ENCODE data around the gene CTNNA1.

CTNNA1 gene

DNA sequence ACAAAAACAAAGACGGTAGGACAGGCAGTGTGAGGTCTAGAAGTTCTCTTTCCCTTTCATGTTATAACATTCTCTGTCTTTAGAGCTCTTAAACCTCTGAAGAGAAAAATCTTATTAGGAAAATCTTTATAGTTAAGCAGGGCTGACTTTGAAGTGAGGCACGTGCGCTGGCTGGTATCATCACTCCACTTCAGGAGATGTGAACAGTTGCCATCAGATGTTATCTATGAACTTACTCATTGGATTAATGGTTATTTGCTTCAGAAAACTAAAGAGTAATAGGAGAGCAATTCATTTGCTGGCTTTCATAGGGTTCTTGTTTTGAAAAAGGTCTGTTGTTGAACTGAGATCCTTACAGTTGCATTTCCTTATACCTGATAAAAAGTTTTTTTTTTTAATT, 96.2 kb downstream of the CTNNA1 start:
- Histone ChIP-seq H3K27ac (peak overlapping the region in 1 of 2 donors; percentile 7), H3K27me3 (no peaks in the 10 kb centered on the region), H3K36me3 (no peaks in the 10 kb centered on the region), H3K4me3 (no peak overlapping the region), H3K9me3 (no peaks in the 10 kb centered on the region), H3K4me1 (peaks cover 0 to 78% (median 40%) of the 10 kb centered on the region in 4 donors)
- DNase-seq: no peak
- intact Hi-C loops (cut with DNase I; ENCODE audit: low total_unique reads): no loop called here
- TF ChIP-seq, protein P1, sequence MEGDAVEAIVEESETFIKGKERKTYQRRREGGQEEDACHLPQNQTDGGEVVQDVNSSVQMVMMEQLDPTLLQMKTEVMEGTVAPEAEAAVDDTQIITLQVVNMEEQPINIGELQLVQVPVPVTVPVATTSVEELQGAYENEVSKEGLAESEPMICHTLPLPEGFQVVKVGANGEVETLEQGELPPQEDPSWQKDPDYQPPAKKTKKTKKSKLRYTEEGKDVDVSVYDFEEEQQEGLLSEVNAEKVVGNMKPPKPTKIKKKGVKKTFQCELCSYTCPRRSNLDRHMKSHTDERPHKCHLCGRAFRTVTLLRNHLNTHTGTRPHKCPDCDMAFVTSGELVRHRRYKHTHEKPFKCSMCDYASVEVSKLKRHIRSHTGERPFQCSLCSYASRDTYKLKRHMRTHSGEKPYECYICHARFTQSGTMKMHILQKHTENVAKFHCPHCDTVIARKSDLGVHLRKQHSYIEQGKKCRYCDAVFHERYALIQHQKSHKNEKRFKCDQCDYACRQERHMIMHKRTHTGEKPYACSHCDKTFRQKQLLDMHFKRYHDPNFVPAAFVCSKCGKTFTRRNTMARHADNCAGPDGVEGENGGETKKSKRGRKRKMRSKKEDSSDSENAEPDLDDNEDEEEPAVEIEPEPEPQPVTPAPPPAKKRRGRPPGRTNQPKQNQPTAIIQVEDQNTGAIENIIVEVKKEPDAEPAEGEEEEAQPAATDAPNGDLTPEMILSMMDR (IDR thresholded peaks at IDR 0.05): no peak

DNA sequence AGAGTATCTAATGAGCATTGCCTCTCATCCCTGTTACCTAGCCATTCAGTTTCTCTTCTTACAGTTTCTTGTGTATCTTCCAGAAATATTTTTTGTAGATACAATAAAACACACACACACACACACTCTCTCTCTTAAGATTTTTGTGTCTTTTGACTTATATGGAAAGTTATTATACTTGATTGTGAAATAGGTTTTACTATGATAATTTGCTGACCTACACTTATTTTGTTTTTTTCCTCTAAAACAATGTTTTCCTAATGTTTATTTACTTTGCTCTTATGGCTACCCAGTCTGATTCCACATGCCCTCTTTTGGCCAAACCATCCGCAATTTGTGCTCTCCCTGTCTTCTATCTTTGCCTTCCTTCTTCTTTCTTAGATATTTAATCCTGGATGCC, 96.7 kb downstream of the CTNNA1 start:
- no peaks in the 10 kb centered on the region for H3K9me3 ChIP-seq
- H3K36me3 ChIP-seq: no peaks in the 10 kb centered on the region
- intact Hi-C loops (cut with DNase I; ENCODE audit: low total_unique reads): no loop called here
- peaks cover 0 to 73% (median 35%) of the 10 kb centered on the region in 4 donors for H3K4me1 ChIP-seq
- no peaks in the 10 kb centered on the region for H3K27me3 ChIP-seq
- peak overlapping the region; percentile 1 to 7 for H3K27ac ChIP-seq
- TF ChIP-seq, protein P1 (IDR thresholded peaks at IDR 0.05): no peak
- H3K4me3 ChIP-seq: no peak overlapping the region
- no peak for DNase-seq

DNA sequence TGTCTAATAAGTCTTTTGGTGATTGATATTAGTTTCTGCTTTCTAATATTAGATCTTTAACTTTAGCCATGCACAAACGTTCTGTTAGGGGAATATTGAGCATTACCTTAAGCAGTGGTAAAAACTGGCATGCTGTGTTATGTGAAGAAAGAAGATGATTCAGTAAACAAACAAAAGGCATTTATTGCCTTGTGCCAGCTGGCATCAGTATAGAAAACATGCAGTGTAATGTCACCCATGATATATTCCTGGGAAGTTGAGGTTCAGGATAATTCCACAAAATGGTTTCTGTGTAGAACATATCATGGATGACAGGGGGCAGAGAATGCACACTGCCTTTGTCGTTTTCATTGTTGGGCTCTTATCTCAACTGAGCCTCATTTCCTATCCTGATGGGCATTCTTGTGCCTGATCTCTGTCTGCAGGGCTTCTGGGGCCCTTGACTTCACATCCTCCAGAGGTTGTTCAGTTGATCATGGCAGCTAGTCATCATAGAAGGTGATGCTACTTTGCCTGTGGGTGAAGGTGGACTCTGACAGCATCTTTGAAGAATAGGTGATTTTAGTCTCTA, 97.7 kb downstream of the CTNNA1 start:
- peaks cover 0 to 63% (median 24%) of the 10 kb centered on the region in 4 donors for H3K4me1 ChIP-seq
- no peak for DNase-seq
- TF ChIP-seq, protein P1 (IDR thresholded peaks at IDR 0.05): no peak

DNA sequence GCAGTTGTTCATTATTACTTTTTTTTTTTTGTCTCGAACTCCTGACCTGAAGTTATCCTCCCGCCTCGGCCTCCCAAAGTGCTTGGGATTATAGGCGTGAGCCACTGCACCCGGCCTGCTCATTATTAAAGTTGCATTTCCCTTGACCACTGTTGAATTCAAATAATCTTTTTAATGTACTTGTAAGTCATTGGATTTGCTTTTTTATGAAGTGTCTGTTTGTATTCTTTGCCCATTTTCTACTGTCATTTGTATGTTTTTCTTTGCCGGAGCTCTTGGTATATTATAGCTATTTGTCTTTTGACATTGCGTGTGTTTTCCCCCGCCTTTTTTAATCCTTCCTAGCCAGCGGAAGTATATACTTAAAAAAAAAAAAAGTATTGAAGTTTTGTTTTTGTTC, 99.9 kb downstream of the CTNNA1 start:
- no peaks in the 10 kb centered on the region for H3K27me3 ChIP-seq
- H3K36me3 ChIP-seq: no peaks in the 10 kb centered on the region
- H3K4me3 ChIP-seq: no peak overlapping the region
- TF ChIP-seq, protein P1 (IDR thresholded peaks at IDR 0.05): no peak
- H3K27ac ChIP-seq: no peak overlapping the region
- H3K9me3 ChIP-seq: no peaks in the 10 kb centered on the region
- intact Hi-C loops (cut with DNase I; ENCODE audit: low total_unique reads): no loop called here
- no peak for DNase-seq
- peaks cover 0 to 44% (median 20%) of the 10 kb centered on the region in 4 donors for H3K4me1 ChIP-seq

More for the DNA sequence above, 97.7 kb downstream of the CTNNA1 start:
- no peaks in the 10 kb centered on the region for H3K9me3 ChIP-seq
- H3K4me3 ChIP-seq: no peak overlapping the region
- H3K27ac ChIP-seq: no peak overlapping the region
- H3K27me3 ChIP-seq: no peaks in the 10 kb centered on the region
- H3K36me3 ChIP-seq: no peaks in the 10 kb centered on the region
- intact Hi-C loops (cut with DNase I; ENCODE audit: low total_unique reads): no loop called here

DNA sequence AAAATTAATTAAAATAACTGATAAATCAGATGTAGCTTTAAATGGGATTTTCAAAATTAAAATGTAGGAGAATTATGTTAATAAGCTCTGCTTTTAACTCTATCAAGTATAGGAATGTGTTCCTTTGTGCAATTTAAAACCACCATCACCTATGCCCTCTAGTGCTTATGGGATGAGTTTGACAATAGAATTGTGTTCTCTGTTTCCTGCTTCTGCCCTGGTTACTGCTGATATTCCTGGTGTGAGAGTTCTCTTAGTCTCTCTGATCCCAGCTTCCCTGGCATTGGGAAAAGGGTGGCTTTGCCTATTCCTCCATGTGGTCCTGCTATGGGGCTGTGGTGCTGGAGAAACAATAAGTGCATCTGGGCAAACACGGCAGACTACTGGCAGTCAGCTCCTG, 113.8 kb downstream of the CTNNA1 start:
- Histone ChIP-seq H3K36me3 (peaks cover 10 to 13% (median 11%) of the 10 kb centered on the region in 3 donors), H3K9me3 (peaks cover 0 to 12% (median 8%) of the 10 kb centered on the region in 3 donors), H3K4me1 (peaks cover 0 to 45% (median 20%) of the 10 kb centered on the region in 4 donors), H3K4me3 (no peak overlapping the region), H3K27ac (no peak overlapping the region), H3K27me3 (no peaks in the 10 kb centered on the region)
- intact Hi-C loops (cut with DNase I; ENCODE audit: low total_unique reads): no loop called here
- TF ChIP-seq, protein P1 (IDR thresholded peaks at IDR 0.05): no peak
- no peak for DNase-seq

Data from tibial artery (tissue), 4 donors.